A673 (cell line): ENCODE results near the gene ITPR1.

Experiments
- EZH2 ChIP-seq: fragments of 200-600 bp; sonication (generic); IDR thresholded peaks from 2 replicates; pipeline ENCODE4 v1.6.1; 2017; ENCODE audit warnings: borderline replicate concordance, low read depth, mild to moderate bottlenecking, mixed read lengths, antibody characterized with exemption, low read length; ENCODE audit not compliant: poor library complexity, severe bottlenecking
- TF ChIP-seq, protein P1 (sequence below): fragments of 300-800, 200-600 bp; sonication (generic); conservative IDR thresholded peaks from 2 replicates; pipeline ENCODE4 v1.5.1; 2017; ENCODE audit warnings: low read depth, mild to moderate bottlenecking, antibody characterized with exemption, low read length, moderate library complexity, mixed read lengths

DNA sequence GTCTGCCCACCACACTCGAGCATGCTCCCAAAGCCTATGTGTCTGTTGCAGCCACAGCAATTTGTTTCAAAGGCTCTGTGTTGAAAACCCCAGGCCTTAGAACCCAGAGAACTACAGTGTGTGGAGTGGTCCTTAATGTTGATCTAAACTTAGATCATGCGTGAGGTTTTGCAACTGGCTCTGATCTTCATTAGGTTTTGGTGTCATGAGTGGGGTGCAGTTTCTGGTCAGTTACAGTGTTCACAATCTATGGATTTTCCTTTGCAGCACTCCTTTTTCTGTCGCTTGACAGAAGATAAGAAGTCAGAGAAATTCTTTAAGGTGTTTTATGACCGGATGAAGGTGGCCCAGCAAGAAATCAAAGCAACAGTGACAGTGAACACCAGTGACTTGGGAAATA is 273.1 kb downstream of the ITPR1 start:
- TF ChIP-seq, protein P1, sequence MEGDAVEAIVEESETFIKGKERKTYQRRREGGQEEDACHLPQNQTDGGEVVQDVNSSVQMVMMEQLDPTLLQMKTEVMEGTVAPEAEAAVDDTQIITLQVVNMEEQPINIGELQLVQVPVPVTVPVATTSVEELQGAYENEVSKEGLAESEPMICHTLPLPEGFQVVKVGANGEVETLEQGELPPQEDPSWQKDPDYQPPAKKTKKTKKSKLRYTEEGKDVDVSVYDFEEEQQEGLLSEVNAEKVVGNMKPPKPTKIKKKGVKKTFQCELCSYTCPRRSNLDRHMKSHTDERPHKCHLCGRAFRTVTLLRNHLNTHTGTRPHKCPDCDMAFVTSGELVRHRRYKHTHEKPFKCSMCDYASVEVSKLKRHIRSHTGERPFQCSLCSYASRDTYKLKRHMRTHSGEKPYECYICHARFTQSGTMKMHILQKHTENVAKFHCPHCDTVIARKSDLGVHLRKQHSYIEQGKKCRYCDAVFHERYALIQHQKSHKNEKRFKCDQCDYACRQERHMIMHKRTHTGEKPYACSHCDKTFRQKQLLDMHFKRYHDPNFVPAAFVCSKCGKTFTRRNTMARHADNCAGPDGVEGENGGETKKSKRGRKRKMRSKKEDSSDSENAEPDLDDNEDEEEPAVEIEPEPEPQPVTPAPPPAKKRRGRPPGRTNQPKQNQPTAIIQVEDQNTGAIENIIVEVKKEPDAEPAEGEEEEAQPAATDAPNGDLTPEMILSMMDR = no peak
- no peak for TF ChIP-seq EZH2
